GM12891 (cell line): Measurements from ENCODE around the gene SMYD3.
"Not testable (repeated sequence)": the region's sequence is repeated elsewhere in the genome, so short reads cannot be mapped to it uniquely, and the experiment has no call there.

Experiments
- PAX5 ChIP-seq: IDR thresholded peaks from 2 replicates; pipeline ENCODE4 v1.6.1; 2011; ENCODE audit warnings: low read length, moderate library complexity, mild to moderate bottlenecking; ENCODE audit not compliant: insufficient read depth, severe bottlenecking
- POLR2A ChIP-seq: IDR thresholded peaks from 2 replicates; pipeline ENCODE4 v1.6.1; 2011; ENCODE audit warnings: low read depth, low read length, control low read depth
- POLR2AphosphoS5 ChIP-seq: IDR thresholded peaks from 2 replicates; pipeline ENCODE4 v1.6.1; 2011; ENCODE audit warnings: low read depth, low read length, control low read depth
- POU2F2 ChIP-seq: IDR thresholded peaks from 2 replicates; pipeline ENCODE4 v1.6.1; 2011; ENCODE audit warnings: low read depth, mild to moderate bottlenecking, control low read depth, low read length, moderate library complexity
- SPI1 ChIP-seq: IDR thresholded peaks from 2 replicates; pipeline ENCODE4 v1.6.1; 2011; ENCODE audit warnings: low read depth, low read length, control low read depth
- TAF1 ChIP-seq: IDR thresholded peaks from 2 replicates; pipeline ENCODE4 v1.6.1; 2011; ENCODE audit warnings: low read depth, low read length, control low read depth

DNA sequence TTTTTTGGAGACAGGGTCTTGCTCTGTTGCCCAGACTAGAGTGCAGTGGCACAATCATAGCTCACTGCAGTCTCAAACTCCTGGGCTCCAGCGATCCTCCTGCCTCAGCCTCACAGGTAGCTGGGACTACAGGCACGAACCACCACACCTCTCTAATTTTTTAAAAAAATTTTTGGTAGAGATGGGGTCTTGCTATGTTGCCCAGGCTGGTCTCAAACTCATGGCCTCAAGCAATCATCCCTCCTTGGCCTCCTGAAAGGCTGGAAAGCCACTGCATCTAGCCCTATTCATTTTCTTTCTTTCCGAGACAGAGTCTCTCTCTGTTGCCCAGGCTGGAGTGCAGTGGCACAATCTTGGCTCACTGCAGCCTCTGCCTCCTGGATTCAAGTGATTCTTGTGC lies 793.1 kb downstream of the SMYD3 start:
- not testable (repeated sequence) for TF ChIP-seq POLR2AphosphoS5, POLR2A, PAX5, TAF1, SPI1, POU2F2
